ENCODE data around the gene CTNS.

DNA sequence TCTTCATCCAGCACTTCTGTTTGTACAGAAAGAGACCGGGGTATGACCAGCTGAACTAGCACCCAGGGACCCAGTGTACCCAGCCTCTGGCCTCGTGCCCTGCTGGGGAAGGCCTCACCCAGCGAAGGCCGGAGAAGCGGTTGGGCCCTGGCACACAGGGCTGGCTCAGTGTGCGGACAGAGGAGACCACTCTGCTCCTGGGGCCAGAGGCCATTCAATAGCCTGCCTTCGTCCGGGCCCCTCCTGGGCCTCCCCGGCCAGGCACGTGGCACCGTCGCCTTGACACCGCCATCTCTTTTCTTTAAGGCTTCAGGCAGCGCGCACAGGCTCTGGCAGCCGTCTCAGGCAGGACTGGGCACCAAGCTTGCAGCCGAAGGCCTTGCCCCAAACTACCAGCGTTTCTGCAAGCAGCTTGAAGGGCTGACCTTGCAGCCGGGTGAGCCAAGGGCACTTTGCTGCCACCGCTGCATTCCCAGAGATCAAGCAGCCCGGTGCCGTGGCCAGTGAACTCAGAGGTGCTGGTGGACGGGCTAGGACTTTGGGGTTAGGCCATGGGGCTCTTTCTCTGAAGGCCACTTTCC is 23.8 kb downstream of the CTNS start:
- TF ChIP-seq, protein P1, sequence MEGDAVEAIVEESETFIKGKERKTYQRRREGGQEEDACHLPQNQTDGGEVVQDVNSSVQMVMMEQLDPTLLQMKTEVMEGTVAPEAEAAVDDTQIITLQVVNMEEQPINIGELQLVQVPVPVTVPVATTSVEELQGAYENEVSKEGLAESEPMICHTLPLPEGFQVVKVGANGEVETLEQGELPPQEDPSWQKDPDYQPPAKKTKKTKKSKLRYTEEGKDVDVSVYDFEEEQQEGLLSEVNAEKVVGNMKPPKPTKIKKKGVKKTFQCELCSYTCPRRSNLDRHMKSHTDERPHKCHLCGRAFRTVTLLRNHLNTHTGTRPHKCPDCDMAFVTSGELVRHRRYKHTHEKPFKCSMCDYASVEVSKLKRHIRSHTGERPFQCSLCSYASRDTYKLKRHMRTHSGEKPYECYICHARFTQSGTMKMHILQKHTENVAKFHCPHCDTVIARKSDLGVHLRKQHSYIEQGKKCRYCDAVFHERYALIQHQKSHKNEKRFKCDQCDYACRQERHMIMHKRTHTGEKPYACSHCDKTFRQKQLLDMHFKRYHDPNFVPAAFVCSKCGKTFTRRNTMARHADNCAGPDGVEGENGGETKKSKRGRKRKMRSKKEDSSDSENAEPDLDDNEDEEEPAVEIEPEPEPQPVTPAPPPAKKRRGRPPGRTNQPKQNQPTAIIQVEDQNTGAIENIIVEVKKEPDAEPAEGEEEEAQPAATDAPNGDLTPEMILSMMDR (IDR thresholded peaks at IDR 0.05), result no peak
- no peak for TF ChIP-seq ZFX (IDR thresholded peaks at IDR 0.05; ENCODE audit: borderline replicate concordance)

Measured in 22Rv1 (cell line).